A673 (cell line): Measurements from ENCODE around the gene RNH1. TPM values are rescaled to one million over a fixed set of nuclear protein-coding genes. Genes with fewer than 3 reads are reported as not detected.

Experiments
- BruUV-seq: library from RNA; stranded (reverse); fragments of 400-500 nt; replicated peaks from 2 replicates; lab custom pipeline; 2021; lab: Mats Ljungman, UMichigan
- CTCF ChIA-PET: fragments of 300-600 bp; sonication (Branson Sonifier 250); formaldehyde crosslinking; loops from one replicate; lab custom pipeline; 2022; ENCODE audit warnings: antibody characterized with exemption; lab: Charles Lee
- POLR2A ChIA-PET: fragments of 300-600 bp; sonication (Branson Sonifier 250); formaldehyde crosslinking; loops from one replicate; lab custom pipeline; 2022; ENCODE audit warnings: antibody characterized with exemption; ENCODE audit not compliant: low non-redundant PET; lab: Charles Lee
- DNase-seq: peaks from one replicate; pipeline ENCODE4 v3.0.0-alpha.2; 2015; ENCODE audit warnings: low spot score
- H3K27ac ChIP-seq: fragments of 200-600 bp; sonication (generic); 2 replicates; pipeline ENCODE4 v1.5.1; 2016; ENCODE audit warnings: mixed run types, low read depth, mild to moderate bottlenecking, mixed read lengths, antibody characterized with exemption, low read length; ENCODE audit not compliant: poor library complexity, severe bottlenecking
- H3K27me3 ChIP-seq: fragments of 200-600 bp; sonication (generic); replicated peaks from 2 replicates; pipeline ENCODE4 v1.6.1; 2017; ENCODE audit warnings: mixed run types, low read depth, mild to moderate bottlenecking, mixed read lengths, antibody characterized with exemption, low read length; ENCODE audit not compliant: insufficient read depth, poor library complexity
- H3K36me3 ChIP-seq: fragments of 200-600 bp; sonication (generic); 2 replicates; pipeline ENCODE4 v1.6.1; 2016; ENCODE audit warnings: mixed run types, mild to moderate bottlenecking, mixed read lengths, antibody characterized with exemption, low read length; ENCODE audit not compliant: insufficient read depth, poor library complexity, severe bottlenecking
- H3K4me1 ChIP-seq: fragments of 200-600 bp; sonication (generic); 2 replicates; pipeline ENCODE4 v1.6.1; 2017; ENCODE audit warnings: mixed run types, mild to moderate bottlenecking, mixed read lengths, antibody characterized with exemption, low read length; ENCODE audit not compliant: insufficient read depth, poor library complexity, severe bottlenecking
- H3K4me3 ChIP-seq: fragments of 200-600 bp; sonication (generic); 2 replicates; pipeline ENCODE4 v1.5.1; 2016; ENCODE audit warnings: low read depth, mixed run types, mild to moderate bottlenecking, mixed read lengths, low read length; ENCODE audit not compliant: poor library complexity, severe bottlenecking
- H3K9me3 ChIP-seq: fragments of 200-600 bp; sonication (generic); 2 replicates; pipeline ENCODE4 v1.6.1; 2016; ENCODE audit warnings: mixed run types, low read depth, mild to moderate bottlenecking, mixed read lengths, antibody characterized with exemption, low read length; ENCODE audit not compliant: poor library complexity, severe bottlenecking
- EZH2 ChIP-seq: fragments of 200-600 bp; sonication (generic); IDR thresholded peaks from 2 replicates; pipeline ENCODE4 v1.6.1; 2017; ENCODE audit warnings: borderline replicate concordance, low read depth, mild to moderate bottlenecking, mixed read lengths, antibody characterized with exemption, low read length; ENCODE audit not compliant: poor library complexity, severe bottlenecking
- intact Hi-C: fragments of 100-400 bp; cut with micrococcal nuclease; formaldehyde crosslinking; loops from one replicate; pipeline ENCODE4 v1.10.0; 2022; ENCODE audit not compliant: unreplicated experiment
- total RNA-seq: library from RNA; stranded (reverse); gene quantifications from 2 replicates; pipeline ENCODE4 v1.2.3, GENCODE V29; 2021
- TF ChIP-seq, protein P1 (sequence below): fragments of 300-800, 200-600 bp; sonication (generic); conservative IDR thresholded peaks from 2 replicates; pipeline ENCODE4 v1.5.1; 2017; ENCODE audit warnings: low read depth, mild to moderate bottlenecking, antibody characterized with exemption, low read length, moderate library complexity, mixed read lengths

The RNH1 gene
- total RNA-seq, 1 experiment from 2014 or later: 95.4 TPM

DNA sequence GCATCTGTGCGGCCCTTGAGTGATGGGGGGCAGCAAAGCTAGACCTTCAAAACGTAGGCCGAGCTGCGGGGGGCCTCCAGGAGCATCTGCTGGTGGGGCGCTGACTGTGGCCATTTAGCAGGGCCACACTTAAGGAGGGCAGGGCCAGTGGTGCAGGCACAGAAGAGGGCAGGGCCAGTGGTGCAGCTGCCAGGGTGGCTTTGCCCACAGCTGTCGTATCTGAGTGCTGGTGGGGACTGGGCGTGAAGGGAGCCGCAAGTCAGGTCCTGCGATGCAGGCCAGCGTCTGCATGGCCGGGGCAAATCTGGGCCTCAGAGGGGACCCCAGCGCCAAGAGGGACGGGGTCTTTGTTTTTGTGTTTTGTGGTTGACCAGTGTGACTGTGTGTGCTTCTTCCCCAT is 27.7 kb downstream of the RNH1 start:
- Histone ChIP-seq H3K27ac (no peak overlapping the region), H3K4me3 (no peak overlapping the region), H3K4me1 (no peaks in the 10 kb centered on the region), H3K36me3 (no peaks in the 10 kb centered on the region), H3K9me3 (no peaks in the 10 kb centered on the region), H3K27me3 (no peaks in the 10 kb centered on the region)
- intact Hi-C loops: no loop called here
- BruUV-seq: no TSS peak
- ChIA-PET POLR2A (no interaction called here), CTCF (no interaction called here)
- TF ChIP-seq, protein P1, sequence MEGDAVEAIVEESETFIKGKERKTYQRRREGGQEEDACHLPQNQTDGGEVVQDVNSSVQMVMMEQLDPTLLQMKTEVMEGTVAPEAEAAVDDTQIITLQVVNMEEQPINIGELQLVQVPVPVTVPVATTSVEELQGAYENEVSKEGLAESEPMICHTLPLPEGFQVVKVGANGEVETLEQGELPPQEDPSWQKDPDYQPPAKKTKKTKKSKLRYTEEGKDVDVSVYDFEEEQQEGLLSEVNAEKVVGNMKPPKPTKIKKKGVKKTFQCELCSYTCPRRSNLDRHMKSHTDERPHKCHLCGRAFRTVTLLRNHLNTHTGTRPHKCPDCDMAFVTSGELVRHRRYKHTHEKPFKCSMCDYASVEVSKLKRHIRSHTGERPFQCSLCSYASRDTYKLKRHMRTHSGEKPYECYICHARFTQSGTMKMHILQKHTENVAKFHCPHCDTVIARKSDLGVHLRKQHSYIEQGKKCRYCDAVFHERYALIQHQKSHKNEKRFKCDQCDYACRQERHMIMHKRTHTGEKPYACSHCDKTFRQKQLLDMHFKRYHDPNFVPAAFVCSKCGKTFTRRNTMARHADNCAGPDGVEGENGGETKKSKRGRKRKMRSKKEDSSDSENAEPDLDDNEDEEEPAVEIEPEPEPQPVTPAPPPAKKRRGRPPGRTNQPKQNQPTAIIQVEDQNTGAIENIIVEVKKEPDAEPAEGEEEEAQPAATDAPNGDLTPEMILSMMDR: no peak
- no peak for TF ChIP-seq EZH2
- no peak for DNase-seq

DNA sequence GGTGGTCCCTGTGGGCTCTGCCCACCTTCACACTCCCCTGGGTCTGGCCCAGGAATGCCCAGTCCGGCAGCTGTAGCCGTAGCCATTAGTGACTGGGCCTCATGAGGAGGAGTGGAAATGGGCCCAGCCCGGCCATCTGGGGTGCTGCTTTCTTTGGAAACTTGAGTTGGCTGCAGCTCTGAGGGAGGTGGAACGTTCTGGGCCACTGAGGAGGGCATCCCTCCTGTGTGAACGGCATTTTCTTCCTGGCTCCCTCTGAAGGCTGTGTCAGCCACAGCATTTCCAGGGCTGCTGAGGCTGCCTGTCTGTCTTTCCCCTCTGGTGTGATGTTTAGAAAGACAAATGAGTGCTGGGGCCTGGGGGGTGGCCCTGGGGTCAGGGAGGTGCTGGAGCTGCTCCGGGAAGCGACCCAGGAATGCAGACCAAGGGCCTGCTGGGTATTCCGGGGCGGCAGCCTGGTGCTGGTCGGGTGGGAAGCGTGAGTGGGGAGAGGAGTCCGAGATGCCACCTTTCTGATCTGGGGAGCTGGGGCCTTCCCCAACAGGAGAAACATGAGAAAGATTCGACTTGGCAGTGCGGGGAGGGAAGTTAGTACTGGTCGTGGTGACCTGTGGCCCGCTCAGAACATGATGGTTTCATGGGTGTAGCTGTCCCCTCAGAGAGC is 29.9 kb downstream of the RNH1 start:
- intact Hi-C loops: no loop called here
- TF ChIP-seq, protein P1: no peak
- TF ChIP-seq EZH2: no peak
- DNase-seq: no peak
- ChIA-PET CTCF (interaction anchor here (0.7 kb wide), 1 partner anchor 196 kb away, joined by 5 read pairs; no protein-coding TSS in a partner anchor), POLR2A (no interaction called here)
- BruUV-seq: no TSS peak
- Histone ChIP-seq H3K27ac (no peak overlapping the region), H3K4me3 (no peak overlapping the region), H3K36me3 (no peaks in the 10 kb centered on the region), H3K9me3 (no peaks in the 10 kb centered on the region), H3K27me3 (no peaks in the 10 kb centered on the region), H3K4me1 (no peaks in the 10 kb centered on the region)

DNA sequence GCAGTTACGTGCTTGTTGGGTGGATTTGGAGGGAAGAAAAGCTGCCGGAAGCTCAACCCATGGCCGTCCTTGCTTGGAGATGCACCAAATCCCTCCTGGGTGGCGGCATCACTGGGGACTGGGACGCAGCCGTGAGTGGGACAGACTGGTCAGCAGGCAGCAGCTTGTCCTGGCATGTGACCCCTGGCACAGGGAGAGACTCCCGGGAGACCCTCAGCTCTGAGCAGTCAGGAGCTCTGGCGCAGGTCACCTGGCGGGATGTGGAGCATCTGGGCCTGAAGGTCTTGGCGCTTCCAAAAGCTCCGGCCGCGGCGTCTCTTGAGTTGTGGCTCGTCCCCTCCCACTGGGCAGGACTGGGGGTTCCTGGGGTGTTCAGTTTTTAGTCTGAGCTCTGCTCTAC is 30.6 kb downstream of the RNH1 start:
- Histone ChIP-seq H3K9me3 (no peaks in the 10 kb centered on the region), H3K27ac (no peak overlapping the region), H3K36me3 (no peaks in the 10 kb centered on the region), H3K4me1 (no peaks in the 10 kb centered on the region), H3K4me3 (no peak overlapping the region), H3K27me3 (no peaks in the 10 kb centered on the region)
- intact Hi-C loops: no loop called here
- no TSS peak for BruUV-seq
- ChIA-PET CTCF (no interaction called here), POLR2A (no interaction called here)
- DNase-seq: no peak
- TF ChIP-seq, protein P1: no peak
- TF ChIP-seq EZH2: no peak
